Mucosa of rectum (tissue), 2 donors: Measurements from ENCODE around the gene DCAF5.
"Not testable (repeated sequence)": the region's sequence is repeated elsewhere in the genome, so short reads cannot be mapped to it uniquely, and the experiment has no call there.

ENCODE experiments used
- H3K27ac ChIP-seq, 2 donors: one replicate each; pipeline ENCODE4 v1.7.0; 2013; ENCODE audit warnings: inconsistent platforms in 2 of 2, low read depth in 2 of 2, low read length in 2 of 2
- H3K27me3 ChIP-seq, 2 donors: one replicate each; pipeline ENCODE4 v1.7.0; 2013; ENCODE audit warnings: low read length in 2 of 2; ENCODE audit not compliant: control insufficient read depth in 2 of 2, insufficient read depth in 2 of 2
- H3K36me3 ChIP-seq, 2 donors: one replicate each; pipeline ENCODE4 v1.7.0; 2013; ENCODE audit warnings: low read length in 2 of 2; ENCODE audit not compliant: control insufficient read depth in 2 of 2, insufficient read depth in 2 of 2
- H3K4me1 ChIP-seq, 2 donors: one replicate each; pipeline ENCODE4 v1.7.0; 2013; ENCODE audit warnings: low read length in 2 of 2, mild to moderate bottlenecking in 1 of 2; ENCODE audit not compliant: control insufficient read depth in 2 of 2, insufficient read depth in 2 of 2
- H3K4me3 ChIP-seq, 2 donors: one replicate each; pipeline ENCODE4 v1.7.0; 2013; ENCODE audit warnings: low read length in 2 of 2
- H3K9ac ChIP-seq, 2 donors: one replicate each; pipeline ENCODE4 v1.7.0; 2013; ENCODE audit warnings: low read length in 2 of 2, low read depth in 1 of 2, mild to moderate bottlenecking in 1 of 2
- H3K9me3 ChIP-seq, 2 donors: one replicate each; pipeline ENCODE4 v1.7.0; 2013; ENCODE audit warnings: low read length in 2 of 2; ENCODE audit not compliant: control insufficient read depth in 2 of 2
- donor health status: healthy.
- donor health status: Normal muscosa, but diverticular disease.

The DCAF5 gene, protein sequence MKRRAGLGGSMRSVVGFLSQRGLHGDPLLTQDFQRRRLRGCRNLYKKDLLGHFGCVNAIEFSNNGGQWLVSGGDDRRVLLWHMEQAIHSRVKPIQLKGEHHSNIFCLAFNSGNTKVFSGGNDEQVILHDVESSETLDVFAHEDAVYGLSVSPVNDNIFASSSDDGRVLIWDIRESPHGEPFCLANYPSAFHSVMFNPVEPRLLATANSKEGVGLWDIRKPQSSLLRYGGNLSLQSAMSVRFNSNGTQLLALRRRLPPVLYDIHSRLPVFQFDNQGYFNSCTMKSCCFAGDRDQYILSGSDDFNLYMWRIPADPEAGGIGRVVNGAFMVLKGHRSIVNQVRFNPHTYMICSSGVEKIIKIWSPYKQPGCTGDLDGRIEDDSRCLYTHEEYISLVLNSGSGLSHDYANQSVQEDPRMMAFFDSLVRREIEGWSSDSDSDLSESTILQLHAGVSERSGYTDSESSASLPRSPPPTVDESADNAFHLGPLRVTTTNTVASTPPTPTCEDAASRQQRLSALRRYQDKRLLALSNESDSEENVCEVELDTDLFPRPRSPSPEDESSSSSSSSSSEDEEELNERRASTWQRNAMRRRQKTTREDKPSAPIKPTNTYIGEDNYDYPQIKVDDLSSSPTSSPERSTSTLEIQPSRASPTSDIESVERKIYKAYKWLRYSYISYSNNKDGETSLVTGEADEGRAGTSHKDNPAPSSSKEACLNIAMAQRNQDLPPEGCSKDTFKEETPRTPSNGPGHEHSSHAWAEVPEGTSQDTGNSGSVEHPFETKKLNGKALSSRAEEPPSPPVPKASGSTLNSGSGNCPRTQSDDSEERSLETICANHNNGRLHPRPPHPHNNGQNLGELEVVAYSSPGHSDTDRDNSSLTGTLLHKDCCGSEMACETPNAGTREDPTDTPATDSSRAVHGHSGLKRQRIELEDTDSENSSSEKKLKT

DNA sequence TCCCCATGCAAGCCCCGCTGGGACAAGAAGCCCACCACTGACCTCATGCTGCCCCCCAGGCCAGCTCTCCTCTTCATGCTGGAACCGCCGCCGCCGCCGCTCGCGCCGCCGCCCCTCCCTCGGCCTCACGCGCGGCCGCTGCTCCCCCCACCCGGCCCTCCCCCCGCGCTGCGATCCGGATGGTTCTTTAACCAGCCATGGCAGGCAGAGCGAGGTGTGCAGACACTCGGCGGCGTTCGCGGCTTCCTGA is at the start of gene DCAF5:
TSS of gene DCAF5 (minus strand) at position 218 of the 250 bp plus-strand sequence. CDS start at position 77, 141 bp downstream.
- H3K27me3 ChIP-seq = no peaks in the 10 kb centered on the region

DNA sequence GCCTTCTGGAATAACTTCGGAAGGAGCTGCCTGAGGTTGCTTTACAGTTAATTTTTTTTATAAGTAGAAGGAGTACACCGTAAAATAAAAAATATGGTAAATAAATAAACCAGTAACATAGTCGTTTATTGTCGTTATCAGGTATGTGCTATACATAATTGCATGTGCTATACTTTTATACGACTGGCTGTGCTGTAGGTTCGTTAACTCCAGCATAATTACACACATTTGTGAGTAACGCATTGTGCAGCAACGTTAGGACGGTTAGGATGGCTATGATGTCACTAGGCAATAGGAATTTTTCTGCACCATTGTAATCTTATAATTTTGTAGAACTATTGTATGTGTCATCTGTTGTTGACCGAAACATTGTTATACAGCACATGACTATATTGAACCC is 46.9 kb upstream of the DCAF5 start:
- H3K4me1 ChIP-seq = peaks cover 0 to 5% of the 10 kb centered on the region in 2 donors
- H3K36me3 ChIP-seq = no peaks in the 10 kb centered on the region
- no peaks in the 10 kb centered on the region for H3K27me3 ChIP-seq
- H3K9me3 ChIP-seq = no peaks in the 10 kb centered on the region
- H3K4me3 ChIP-seq = no peak overlapping the region
- H3K27ac ChIP-seq = no peak overlapping the region
- H3K9ac ChIP-seq = no peak overlapping the region

More for the DNA sequence above, at the start of gene DCAF5:
- H3K4me1 ChIP-seq = peaks cover 8 to 13% of the 10 kb centered on the region in 2 donors
- H3K9me3 ChIP-seq = no peaks in the 10 kb centered on the region
- H3K9ac ChIP-seq = peak within 1 kb of the TSS; percentile 83 to 88
- peaks cover 4 to 9% of the 10 kb centered on the region in 2 donors for H3K36me3 ChIP-seq
- H3K27ac ChIP-seq = peak within 1 kb of the TSS; percentile 86 to 88
- peak within 1 kb of the TSS; percentile 84 to 91 for H3K4me3 ChIP-seq

DNA sequence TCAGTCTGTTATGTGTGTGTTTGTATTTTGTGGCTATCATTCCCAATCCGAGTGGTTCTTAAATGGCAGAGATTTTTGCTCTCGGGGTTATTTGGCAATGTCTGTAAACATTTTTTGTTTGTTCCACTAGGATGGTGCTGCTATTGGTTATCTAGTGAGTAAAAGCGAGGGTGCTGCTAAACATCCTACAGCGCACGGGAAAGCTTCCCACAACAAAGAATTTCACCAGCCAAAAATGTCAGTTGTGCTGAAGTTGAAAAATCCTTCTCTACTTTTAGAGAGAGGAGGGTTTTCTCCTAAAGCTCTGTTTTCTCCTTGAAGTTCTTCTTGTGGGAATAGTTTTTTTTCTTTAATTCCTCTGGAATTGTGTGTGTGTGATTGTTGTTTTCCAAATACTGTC is 40.8 kb upstream of the DCAF5 start:
- Histone ChIP-seq H3K4me1 (no peaks in the 10 kb centered on the region), H3K36me3 (no peaks in the 10 kb centered on the region), H3K27me3 (no peaks in the 10 kb centered on the region), H3K9ac (no peak overlapping the region), H3K4me3 (no peak overlapping the region), H3K27ac (no peak overlapping the region), H3K9me3 (no peaks in the 10 kb centered on the region)

DNA sequence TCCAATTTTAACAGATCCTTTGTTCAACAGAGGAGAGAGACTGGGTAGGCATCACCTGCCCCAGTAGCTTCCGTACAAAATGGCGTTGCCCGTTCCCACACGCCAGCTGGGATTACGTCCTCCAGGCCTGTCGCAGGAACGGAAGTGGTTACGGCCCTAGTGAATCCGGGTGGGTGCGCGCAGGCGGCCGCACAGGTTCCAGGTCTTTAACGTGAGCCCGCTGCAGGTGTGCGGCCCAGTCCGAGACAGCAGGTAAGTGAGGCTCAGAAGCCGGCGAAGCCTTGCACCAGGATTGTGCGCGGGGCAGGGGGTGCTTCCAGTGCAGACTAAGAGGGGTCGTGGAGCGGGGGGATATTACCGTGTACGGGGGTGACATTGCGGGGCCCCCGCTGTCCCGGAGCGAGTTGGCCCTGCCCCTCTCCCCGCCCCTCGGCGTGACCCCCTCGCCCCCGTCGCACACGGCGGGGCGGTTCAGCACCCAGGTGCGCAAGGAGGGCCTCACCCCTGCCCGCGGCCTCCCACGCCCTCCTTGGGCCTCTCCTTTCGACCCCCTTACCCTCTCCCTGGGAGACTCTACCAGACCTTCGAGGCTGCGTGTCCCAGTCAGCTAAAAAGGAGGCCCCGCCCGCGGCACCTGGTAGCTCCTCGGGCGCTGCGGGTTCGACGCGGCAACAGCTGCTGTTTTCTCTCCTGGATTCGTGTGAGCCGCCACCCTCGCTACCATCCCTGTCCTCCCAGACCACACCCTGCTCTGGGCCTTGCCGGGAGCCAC is 38.6 kb upstream of the DCAF5 start, which contains the start of gene EXD2:
TSS of gene EXD2 (plus strand) at position 159 of the 772 bp plus-strand sequence. CDS start 17,973 bp downstream, outside the sequence.
- Histone ChIP-seq H3K27me3 (no peaks in the 10 kb centered on the region), H3K4me1 (no peaks in the 10 kb centered on the region), H3K9me3 (no peaks in the 10 kb centered on the region), H3K4me3 (peak within 1 kb of the TSS; percentile 85 to 95), H3K36me3 (no peaks in the 10 kb centered on the region), H3K27ac (peak within 1 kb of the TSS; percentile 86 to 89), H3K9ac (peak within 1 kb of the TSS; percentile 74 to 87)

DNA sequence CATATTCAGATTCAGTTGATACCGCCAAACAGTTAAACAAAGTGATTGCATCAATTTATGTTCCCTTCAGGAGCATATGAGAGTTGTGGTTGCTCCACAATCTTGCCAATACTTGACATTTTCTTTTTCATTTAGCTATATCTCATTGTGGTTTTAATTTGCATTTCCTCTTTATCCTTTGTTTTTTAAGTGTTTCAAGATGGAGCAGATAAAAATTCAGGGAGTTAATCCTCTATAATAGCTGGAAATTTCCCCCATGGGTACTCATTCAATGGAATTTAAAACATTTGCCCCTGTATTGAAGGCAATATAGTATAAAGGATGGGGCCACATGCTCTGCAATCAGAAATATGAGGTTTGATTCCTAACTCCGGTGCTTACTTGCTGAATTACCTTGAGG is 37.3 kb upstream of the DCAF5 start:
- Histone ChIP-seq H3K27me3 (no peaks in the 10 kb centered on the region), H3K4me3 (no peak overlapping the region), H3K27ac (no peak overlapping the region), H3K4me1 (no peaks in the 10 kb centered on the region), H3K9me3 (no peaks in the 10 kb centered on the region), H3K9ac (no peak overlapping the region), H3K36me3 (no peaks in the 10 kb centered on the region)

DNA sequence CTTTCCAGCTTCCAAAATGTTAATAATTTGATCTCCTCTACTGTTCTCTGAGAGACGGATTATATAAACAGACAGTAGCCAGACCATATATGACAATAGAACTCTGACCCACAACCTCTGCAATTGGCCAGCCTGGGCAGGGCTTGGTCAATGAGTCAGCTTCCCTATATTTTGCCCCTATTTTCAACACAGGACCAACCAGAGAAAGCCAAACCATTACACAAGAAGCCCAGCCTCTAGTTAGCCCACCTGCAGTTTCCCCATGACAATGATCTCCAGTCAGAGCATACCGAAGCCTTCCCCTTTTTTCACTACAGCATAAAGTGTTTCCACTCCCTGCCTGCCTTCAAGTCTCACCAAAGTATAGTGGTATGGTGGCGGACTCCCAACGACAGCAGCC is 30.8 kb upstream of the DCAF5 start:
- no peaks in the 10 kb centered on the region for H3K27me3 ChIP-seq
- no peak overlapping the region for H3K4me3 ChIP-seq
- no peaks in the 10 kb centered on the region for H3K9me3 ChIP-seq
- H3K27ac ChIP-seq = no peak overlapping the region
- H3K36me3 ChIP-seq = no peaks in the 10 kb centered on the region
- H3K9ac ChIP-seq = no peak overlapping the region
- H3K4me1 ChIP-seq = no peaks in the 10 kb centered on the region

DNA sequence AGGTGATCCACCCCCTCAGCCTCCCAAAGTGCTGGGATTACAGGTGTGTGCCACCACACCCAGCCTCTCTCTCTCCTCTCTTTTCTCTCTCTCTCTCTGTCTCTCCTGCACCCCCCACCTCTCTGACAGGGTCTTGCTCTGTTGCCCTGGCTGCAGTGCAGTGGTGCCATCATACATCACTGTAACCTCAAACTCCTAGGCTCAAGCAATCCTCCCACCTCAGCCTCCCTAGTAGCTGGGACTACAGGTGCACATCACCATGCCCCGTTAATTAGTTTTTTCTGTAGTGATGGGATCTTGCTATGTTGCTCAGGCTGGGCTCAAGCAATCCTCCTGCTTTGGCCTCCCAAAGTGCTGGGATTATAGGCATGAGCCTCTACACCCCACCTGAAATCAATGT is 29.7 kb upstream of the DCAF5 start:
- not testable (repeated sequence) for H3K27ac ChIP-seq, H3K9me3 ChIP-seq, H3K9ac ChIP-seq, H3K36me3 ChIP-seq, H3K4me3 ChIP-seq, H3K27me3 ChIP-seq, H3K4me1 ChIP-seq

DNA sequence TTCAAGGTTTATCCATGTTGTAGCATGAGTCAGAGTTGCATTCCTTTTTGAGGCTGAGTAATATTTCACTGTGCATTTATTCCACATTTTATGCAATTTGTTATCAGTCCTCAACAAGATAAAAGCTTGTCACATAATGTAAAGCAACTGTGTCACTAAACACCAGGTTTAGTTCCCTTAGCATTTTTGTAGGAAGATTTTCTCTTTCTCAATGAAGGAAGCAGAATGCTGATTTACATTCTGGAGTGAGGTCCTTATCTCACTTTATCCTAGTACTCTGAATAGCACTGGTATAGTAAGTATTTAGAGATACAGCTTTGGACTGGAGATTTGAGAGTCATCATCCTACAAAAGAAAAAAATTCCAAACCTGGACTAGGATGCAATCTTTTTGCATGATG is 28.6 kb upstream of the DCAF5 start:
- Histone ChIP-seq H3K4me3 (no peak overlapping the region), H3K9me3 (no peaks in the 10 kb centered on the region), H3K27ac (no peak overlapping the region), H3K27me3 (no peaks in the 10 kb centered on the region), H3K36me3 (no peaks in the 10 kb centered on the region), H3K9ac (no peak overlapping the region), H3K4me1 (no peaks in the 10 kb centered on the region)

DNA sequence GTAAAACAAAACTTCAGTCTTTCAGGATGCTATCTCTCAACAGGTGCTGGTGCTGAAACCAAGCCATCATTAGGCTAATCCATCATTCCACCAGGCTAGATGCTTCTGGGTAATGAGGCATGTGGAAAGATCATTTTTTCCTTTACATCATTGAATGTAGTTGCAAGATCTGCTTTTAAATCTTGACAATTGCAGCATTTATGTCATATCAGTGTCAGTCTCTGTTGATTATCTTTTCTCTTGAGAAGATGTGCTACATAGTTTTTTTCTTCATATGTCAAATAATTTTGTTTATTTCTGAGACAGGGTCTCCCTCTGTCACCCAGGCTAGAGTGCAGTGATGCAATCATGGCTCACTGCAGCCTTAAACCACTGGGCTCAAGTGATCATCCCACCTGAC is 22.2 kb upstream of the DCAF5 start:
- Histone ChIP-seq H3K9ac (no peak overlapping the region), H3K36me3 (no peaks in the 10 kb centered on the region)

More for the DNA sequence above, 22.2 kb upstream of the DCAF5 start:
- Histone ChIP-seq H3K9me3 (no peaks in the 10 kb centered on the region), H3K4me3 (no peak overlapping the region), H3K27ac (no peak overlapping the region), H3K27me3 (no peaks in the 10 kb centered on the region), H3K4me1 (no peaks in the 10 kb centered on the region)
